ENCODE results near the gene SYT5.

SYT5 gene

GRCh38 chr19:55133639-55134444 is 46.2 kb downstream of the SYT5 start:
- Histone ChIP-seq H3K36me3 (ENCODE audit: insufficient read depth, low read depth, low read length) (peaks cover 15% of the 10 kb centered on the region), H3K9me3 (ENCODE audit: insufficient read depth, low read depth, low read length) (no peaks in the 10 kb centered on the region), H3K9ac (ENCODE audit: low read depth, low read length) (no peak overlapping the region), H3K4me1 (ENCODE audit: insufficient read depth, low read length) (peaks cover 4% of the 10 kb centered on the region; the same call in 1 of the 2 replicates), H3K27me3 (ENCODE audit: insufficient read depth, low read length) (no peaks in the 10 kb centered on the region), H3K27ac (ENCODE audit: low read length) (no peak overlapping the region), H3K4me3 (ENCODE audit: low read length) (no peak overlapping the region)

GRCh38 chr19:55132453-55133129 is 47.5 kb downstream of the SYT5 start:
- no peaks in the 10 kb centered on the region for H3K27me3 ChIP-seq (ENCODE audit: insufficient read depth, low read length)
- no peak overlapping the region for H3K4me3 ChIP-seq (ENCODE audit: low read length)
- peaks cover 15% of the 10 kb centered on the region for H3K36me3 ChIP-seq (ENCODE audit: insufficient read depth, low read depth, low read length)
- H3K4me1 ChIP-seq (ENCODE audit: insufficient read depth, low read length), result peaks cover 4% of the 10 kb centered on the region; the same call in 1 of the 2 replicates
- H3K9me3 ChIP-seq (ENCODE audit: insufficient read depth, low read depth, low read length), result no peaks in the 10 kb centered on the region
- no peak overlapping the region for H3K9ac ChIP-seq (ENCODE audit: low read depth, low read length)
- no peak overlapping the region for H3K27ac ChIP-seq (ENCODE audit: low read length)

GRCh38 chr19:55131421-55131820 is 48.7 kb downstream of the SYT5 start:
- peaks cover 4% of the 10 kb centered on the region; the same call in 1 of the 2 replicates for H3K4me1 ChIP-seq (ENCODE audit: insufficient read depth, low read length)
- no peaks in the 10 kb centered on the region for H3K27me3 ChIP-seq (ENCODE audit: insufficient read depth, low read length)
- H3K36me3 ChIP-seq (ENCODE audit: insufficient read depth, low read depth, low read length), result peaks cover 12% of the 10 kb centered on the region
- H3K9ac ChIP-seq (ENCODE audit: low read depth, low read length), result no peak overlapping the region
- H3K9me3 ChIP-seq (ENCODE audit: insufficient read depth, low read depth, low read length), result no peaks in the 10 kb centered on the region
- H3K27ac ChIP-seq (ENCODE audit: low read length), result no peak overlapping the region
- no peak overlapping the region for H3K4me3 ChIP-seq (ENCODE audit: low read length)

Data from iPS-20b (cell line).